HG03039 (cell line): Measurements from ENCODE around the gene INPP5D.
A peak's percentile ranks its signal among the peaks of the same experiment; 100 is the strongest.
"Not testable (repeated sequence)": the region's sequence is repeated elsewhere in the genome, so short reads cannot be mapped to it uniquely, and the experiment has no call there.

Source experiments
- ATAC-seq: cut with Tn5 transposase; IDR thresholded peaks from one replicate; pipeline ENCODE4 v1.9.1; 2021; ENCODE audit warnings: mild to moderate bottlenecking, moderate library complexity; ENCODE audit not compliant: unreplicated experiment

Gene INPP5D

GRCh38 chr2:233052517-233052916 is 7.6 kb upstream of the INPP5D start:
- ATAC-seq: not testable (repeated sequence)

- no peak for ATAC-seq
Measured at GRCh38 chr2:233053928-233054784, 6.0 kb upstream of the INPP5D start.

GRCh38 chr2:233055362-233055761 is 4.8 kb upstream of the INPP5D start:
- ATAC-seq: no peak

- no peak for ATAC-seq
Measured at GRCh38 chr2:233056961-233057605, 3.1 kb upstream of the INPP5D start.

- no peak for ATAC-seq
Measured at GRCh38 chr2:233058717-233059546, 1.2 kb upstream of the INPP5D start.

GRCh38 chr2:233059547-233059796 is 670 bp upstream of the INPP5D start:
- ATAC-seq: no peak

- no peak for ATAC-seq
Measured at GRCh38 chr2:233060501-233060979, 398 bp downstream of the INPP5D start.

- ATAC-seq: peak; percentile 8
Measured at GRCh38 chr2:233060980-233061590, 943 bp downstream of the INPP5D start.

- peak; percentile 21 for ATAC-seq
Measured at GRCh38 chr2:233061591-233062450, 1.7 kb downstream of the INPP5D start.

GRCh38 chr2:233062451-233062850 is 2.3 kb downstream of the INPP5D start:
- ATAC-seq: no peak

GRCh38 chr2:233062946-233063268 is 2.8 kb downstream of the INPP5D start:
- no peak for ATAC-seq

GRCh38 chr2:233063269-233063975 is 3.3 kb downstream of the INPP5D start:
- ATAC-seq: peak; percentile 37

- ATAC-seq: no peak
Measured at GRCh38 chr2:233063976-233064411, 3.9 kb downstream of the INPP5D start.

GRCh38 chr2:233064530-233065199 is 4.5 kb downstream of the INPP5D start:
- ATAC-seq: no peak

- not testable (repeated sequence) for ATAC-seq
Measured at GRCh38 chr2:233065200-233065589, 5.1 kb downstream of the INPP5D start.

- ATAC-seq: no peak
Measured at GRCh38 chr2:233065954-233066470, 5.9 kb downstream of the INPP5D start.

GRCh38 chr2:233068762-233069418 is 8.7 kb downstream of the INPP5D start:
- ATAC-seq: no peak

GRCh38 chr2:233072838-233073237 is 12.7 kb downstream of the INPP5D start:
- ATAC-seq: no peak
